ENCODE measurements around the gene UBE2H. TPM values are rescaled to one million over a fixed set of nuclear protein-coding genes. Genes with fewer than 3 reads are reported as not detected.
"Not testable (repeated sequence)": the region's sequence is repeated elsewhere in the genome, so short reads cannot be mapped to it uniquely, and the experiment has no call there.

UBE2H gene
- total RNA-seq, 1 experiment from 2014 or later, result 28.8 TPM

- ChIA-PET CTCF (no interaction called here), POLR2A (ENCODE audit: low non-redundant PET) (no interaction called here)
- Histone ChIP-seq H3K27me3 (replicated peaks; ENCODE audit: insufficient read depth, low read depth, low read length, poor library complexity) (no peaks in the 10 kb centered on the region), H3K4me3 (ENCODE audit: low read depth, low read length, poor library complexity, severe bottlenecking) (no peak overlapping the region), H3K9me3 (ENCODE audit: low read depth, low read length, poor library complexity, severe bottlenecking) (no peaks in the 10 kb centered on the region), H3K36me3 (ENCODE audit: insufficient read depth, low read length, poor library complexity, severe bottlenecking) (no peaks in the 10 kb centered on the region), H3K27ac (ENCODE audit: low read depth, low read length, poor library complexity, severe bottlenecking) (no peak overlapping the region), H3K4me1 (ENCODE audit: insufficient read depth, low read length, poor library complexity, severe bottlenecking) (peaks cover 15% of the 10 kb centered on the region)
- intact Hi-C loops (cut with micrococcal nuclease; ENCODE audit: unreplicated experiment), result no loop called here
- TF ChIP-seq EZH2 (IDR thresholded peaks at IDR 0.05; ENCODE audit: borderline replicate concordance, low read depth, low read length, poor library complexity, severe bottlenecking) (no peak), CTCF (conservative IDR thresholded peaks at IDR 0.05; ENCODE audit: low read depth, low read length) (no peak)
- peak; percentile 29 for DNase-seq (ENCODE audit: low spot score)
- no TSS peak for BruUV-seq (replicated peaks)
These were observed 112.0 kb downstream of the UBE2H start for GRCh38 chr7:129840757-129841156.

GRCh38 chr7:129836983-129837382 lies 115.8 kb downstream of the UBE2H start:
- H3K27ac ChIP-seq (ENCODE audit: low read depth, low read length, poor library complexity, severe bottlenecking), result no peak overlapping the region
- peaks cover 6% of the 10 kb centered on the region for H3K4me1 ChIP-seq (ENCODE audit: insufficient read depth, low read length, poor library complexity, severe bottlenecking)
- H3K9me3 ChIP-seq (ENCODE audit: low read depth, low read length, poor library complexity, severe bottlenecking), result no peaks in the 10 kb centered on the region
- BruUV-seq (replicated peaks), result no TSS peak
- ChIA-PET CTCF (no interaction called here), POLR2A (ENCODE audit: low non-redundant PET) (no interaction called here)
- H3K36me3 ChIP-seq (ENCODE audit: insufficient read depth, low read length, poor library complexity, severe bottlenecking), result no peaks in the 10 kb centered on the region
- intact Hi-C loops (cut with micrococcal nuclease; ENCODE audit: unreplicated experiment), result loop anchor here (10.0 kb wide), 2 partner anchors 342 to 622 kb away; no protein-coding TSS in a partner anchor
- no peak overlapping the region for H3K4me3 ChIP-seq (ENCODE audit: low read depth, low read length, poor library complexity, severe bottlenecking)
- no peak for DNase-seq (ENCODE audit: low spot score)
- no peak for TF ChIP-seq CTCF (conservative IDR thresholded peaks at IDR 0.05; ENCODE audit: low read depth, low read length)
- TF ChIP-seq EZH2 (IDR thresholded peaks at IDR 0.05; ENCODE audit: borderline replicate concordance, low read depth, low read length, poor library complexity, severe bottlenecking), result no peak
- H3K27me3 ChIP-seq (replicated peaks; ENCODE audit: insufficient read depth, low read depth, low read length, poor library complexity), result no peaks in the 10 kb centered on the region

- H3K9me3 ChIP-seq (ENCODE audit: low read depth, low read length, poor library complexity, severe bottlenecking), result no peaks in the 10 kb centered on the region
- H3K27ac ChIP-seq (ENCODE audit: low read depth, low read length, poor library complexity, severe bottlenecking), result no peak overlapping the region
- BruUV-seq (replicated peaks), result no TSS peak
- no peak overlapping the region for H3K4me3 ChIP-seq (ENCODE audit: low read depth, low read length, poor library complexity, severe bottlenecking)
- H3K36me3 ChIP-seq (ENCODE audit: insufficient read depth, low read length, poor library complexity, severe bottlenecking), result no peaks in the 10 kb centered on the region
- no peak for DNase-seq (ENCODE audit: low spot score)
- ChIA-PET CTCF (no interaction called here), POLR2A (ENCODE audit: low non-redundant PET) (no interaction called here)
- H3K27me3 ChIP-seq (replicated peaks; ENCODE audit: insufficient read depth, low read depth, low read length, poor library complexity), result no peaks in the 10 kb centered on the region
- intact Hi-C loops (cut with micrococcal nuclease; ENCODE audit: unreplicated experiment), result loop anchor here (10.0 kb wide), 2 partner anchors 341 to 621 kb away; no protein-coding TSS in a partner anchor
- TF ChIP-seq CTCF (conservative IDR thresholded peaks at IDR 0.05; ENCODE audit: low read depth, low read length) (no peak), EZH2 (IDR thresholded peaks at IDR 0.05; ENCODE audit: borderline replicate concordance, low read depth, low read length, poor library complexity, severe bottlenecking) (no peak)
- peaks cover 11% of the 10 kb centered on the region for H3K4me1 ChIP-seq (ENCODE audit: insufficient read depth, low read length, poor library complexity, severe bottlenecking)
These were observed 117.2 kb downstream of the UBE2H start for GRCh38 chr7:129835569-129835968.

GRCh38 chr7:129833353-129833752 lies 119.4 kb downstream of the UBE2H start:
- H3K27ac ChIP-seq (ENCODE audit: low read depth, low read length, poor library complexity, severe bottlenecking); DNase-seq (ENCODE audit: low spot score); H3K9me3 ChIP-seq (ENCODE audit: low read depth, low read length, poor library complexity, severe bottlenecking); H3K27me3 ChIP-seq (replicated peaks; ENCODE audit: insufficient read depth, low read depth, low read length, poor library complexity); H3K36me3 ChIP-seq (ENCODE audit: insufficient read depth, low read length, poor library complexity, severe bottlenecking); BruUV-seq (replicated peaks); POLR2A ChIA-PET (ENCODE audit: low non-redundant PET); CTCF ChIA-PET; H3K4me3 ChIP-seq (ENCODE audit: low read depth, low read length, poor library complexity, severe bottlenecking): not testable (repeated sequence)
- H3K4me1 ChIP-seq (ENCODE audit: insufficient read depth, low read length, poor library complexity, severe bottlenecking), result peaks cover 20% of the 10 kb centered on the region
- intact Hi-C loops (cut with micrococcal nuclease; ENCODE audit: unreplicated experiment), result loop anchor here (10.0 kb wide), 2 partner anchors 339 to 619 kb away; no protein-coding TSS in a partner anchor

All from A673 (cell line).